Brain microvascular endothelial cell (primary cell): ENCODE data around the gene OPN3.
A peak's percentile ranks its signal among the peaks of the same experiment; 100 is the strongest.

Experiments used
- DNase-seq: peaks from one replicate; pipeline ENCODE4 v3.0.0-alpha.2; 2020
- H3K27ac ChIP-seq: fragments of 250-450 bp; sonication (Bioruptor Pico); 2 replicates; pipeline ENCODE4 v1.5.1; 2020; ENCODE audit warnings: mild to moderate bottlenecking, moderate library complexity
- H3K27me3 ChIP-seq: fragments of 250-450 bp; sonication (Bioruptor Pico); replicated peaks from 2 replicates; pipeline ENCODE4 v1.5.1; 2020; ENCODE audit warnings: mild to moderate bottlenecking
- H3K36me3 ChIP-seq: fragments of 250-450 bp; sonication (Bioruptor Pico); replicated peaks from 2 replicates; pipeline ENCODE4 v1.5.1; 2020; ENCODE audit warnings: mild to moderate bottlenecking
- H3K4me3 ChIP-seq: 2 replicates; pipeline ENCODE4 v1.5.1; 2011; ENCODE audit warnings: low read depth, mild to moderate bottlenecking, control low read depth, low read length, moderate library complexity
- in situ Hi-C: cut with HindIII; loops from 2 replicates; pipeline ENCODE4 v1.10.0; 2017; ENCODE audit warnings: low sequenced_read_pairs, low pct_ligation_motif_present
- TF ChIP-seq, protein P1 (sequence below): IDR thresholded peaks from 2 replicates; pipeline ENCODE4 v1.5.1; 2011; ENCODE audit warnings: low read depth, mild to moderate bottlenecking, moderate library complexity, low read length, control low read depth, inconsistent platforms; ENCODE audit errors: missing control alignments

The OPN3 gene

DNA sequence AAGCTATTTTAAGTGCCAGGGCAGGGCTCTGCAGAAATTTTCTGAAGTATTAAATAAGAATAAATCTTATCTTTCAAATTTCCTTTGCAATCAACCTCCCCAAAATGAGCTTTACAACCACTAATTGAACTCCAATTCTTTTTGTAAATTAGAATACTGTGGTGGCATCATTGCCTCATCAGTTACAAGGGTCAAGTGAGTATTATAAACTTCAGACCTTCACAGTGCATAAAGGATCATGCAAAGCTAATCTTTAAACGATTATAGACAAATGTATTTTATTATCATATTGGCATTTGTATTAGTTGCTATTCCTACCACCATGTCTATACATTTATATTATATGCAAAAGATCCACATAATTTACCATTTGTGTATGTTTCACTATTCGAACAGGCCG lies 7.2 kb downstream of the OPN3 start:
- no peak for DNase-seq
- H3K27me3 ChIP-seq, result no peaks in the 10 kb centered on the region
- H3K27ac ChIP-seq, result no peak overlapping the region
- peaks cover 10% of the 10 kb centered on the region for H3K36me3 ChIP-seq
- TF ChIP-seq, protein P1, sequence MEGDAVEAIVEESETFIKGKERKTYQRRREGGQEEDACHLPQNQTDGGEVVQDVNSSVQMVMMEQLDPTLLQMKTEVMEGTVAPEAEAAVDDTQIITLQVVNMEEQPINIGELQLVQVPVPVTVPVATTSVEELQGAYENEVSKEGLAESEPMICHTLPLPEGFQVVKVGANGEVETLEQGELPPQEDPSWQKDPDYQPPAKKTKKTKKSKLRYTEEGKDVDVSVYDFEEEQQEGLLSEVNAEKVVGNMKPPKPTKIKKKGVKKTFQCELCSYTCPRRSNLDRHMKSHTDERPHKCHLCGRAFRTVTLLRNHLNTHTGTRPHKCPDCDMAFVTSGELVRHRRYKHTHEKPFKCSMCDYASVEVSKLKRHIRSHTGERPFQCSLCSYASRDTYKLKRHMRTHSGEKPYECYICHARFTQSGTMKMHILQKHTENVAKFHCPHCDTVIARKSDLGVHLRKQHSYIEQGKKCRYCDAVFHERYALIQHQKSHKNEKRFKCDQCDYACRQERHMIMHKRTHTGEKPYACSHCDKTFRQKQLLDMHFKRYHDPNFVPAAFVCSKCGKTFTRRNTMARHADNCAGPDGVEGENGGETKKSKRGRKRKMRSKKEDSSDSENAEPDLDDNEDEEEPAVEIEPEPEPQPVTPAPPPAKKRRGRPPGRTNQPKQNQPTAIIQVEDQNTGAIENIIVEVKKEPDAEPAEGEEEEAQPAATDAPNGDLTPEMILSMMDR, result no peak
- H3K4me3 ChIP-seq, result no peak overlapping the region
- in situ Hi-C loops, result no loop called here

DNA sequence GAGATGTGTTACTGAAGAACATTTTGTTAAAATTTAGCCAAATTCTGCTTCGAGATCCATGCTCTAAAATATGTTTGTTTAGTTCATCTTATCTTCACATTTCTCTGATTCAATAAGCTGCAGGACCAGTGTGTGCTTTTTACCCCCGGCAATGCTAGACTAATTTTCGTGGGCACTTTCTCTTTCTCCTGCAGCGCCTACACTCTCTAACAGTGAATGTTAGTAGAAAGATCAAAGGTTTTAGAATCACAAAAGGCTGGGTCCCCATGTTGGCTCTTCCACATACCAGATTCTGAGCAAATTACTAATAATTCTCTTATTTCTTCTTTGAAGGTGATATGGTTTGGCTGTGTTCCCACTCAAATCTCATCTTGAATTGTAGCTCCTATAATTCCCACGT lies 8.5 kb downstream of the OPN3 start:
- Histone ChIP-seq H3K36me3 (peaks cover 10% of the 10 kb centered on the region), H3K27me3 (no peaks in the 10 kb centered on the region), H3K27ac (no peak overlapping the region), H3K4me3 (no peak overlapping the region)
- in situ Hi-C loops, result no loop called here
- no peak for DNase-seq
- TF ChIP-seq, protein P1, result no peak

DNA sequence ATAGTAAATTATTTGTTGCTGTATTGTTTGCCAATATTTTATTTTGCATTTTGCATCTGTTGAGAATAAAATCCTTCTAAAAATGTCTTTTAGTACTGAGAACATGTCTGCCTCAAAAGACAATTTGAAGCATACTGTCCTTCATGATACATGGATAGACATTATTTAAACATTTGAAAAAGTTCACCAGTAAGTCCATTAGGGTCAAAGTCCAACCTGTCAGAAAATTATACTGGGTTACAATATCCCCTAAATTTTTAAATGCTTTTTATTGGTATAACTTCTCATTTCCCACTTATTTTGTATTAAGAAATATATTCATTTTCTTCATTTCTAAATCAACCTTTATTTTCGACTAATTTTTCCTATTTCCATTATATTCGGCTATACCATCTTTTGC lies 9.3 kb downstream of the OPN3 start:
- TF ChIP-seq, protein P1, result no peak

DNA sequence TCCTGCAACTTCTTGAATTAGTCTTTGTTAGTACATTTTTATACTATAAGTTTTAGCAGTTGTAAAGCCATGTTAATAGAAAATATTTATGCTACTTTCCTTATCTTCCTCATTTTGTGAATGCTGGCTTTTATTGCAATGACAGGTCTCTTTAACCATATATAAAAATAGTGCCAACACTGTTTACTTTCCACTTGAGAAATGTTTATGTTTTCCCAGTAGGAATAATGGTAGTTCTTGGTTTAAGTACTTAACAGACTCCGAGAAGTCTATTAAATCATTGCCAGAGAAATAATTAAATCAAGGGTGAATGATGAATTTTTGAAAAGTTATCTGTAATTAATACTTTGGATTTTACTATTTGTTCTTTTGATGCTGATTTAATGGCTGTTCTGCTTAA lies 9.7 kb downstream of the OPN3 start:
- in situ Hi-C loops, result no loop called here
- Histone ChIP-seq H3K36me3 (peaks cover 9% of the 10 kb centered on the region), H3K27me3 (no peaks in the 10 kb centered on the region), H3K27ac (no peak overlapping the region), H3K4me3 (no peak overlapping the region)
- TF ChIP-seq, protein P1, result no peak
- no peak for DNase-seq

More for the DNA sequence above, 9.3 kb downstream of the OPN3 start:
- DNase-seq, result no peak
- Histone ChIP-seq H3K36me3 (peaks cover 10% of the 10 kb centered on the region), H3K27ac (no peak overlapping the region), H3K4me3 (no peak overlapping the region), H3K27me3 (no peaks in the 10 kb centered on the region)
- in situ Hi-C loops, result no loop called here

DNA sequence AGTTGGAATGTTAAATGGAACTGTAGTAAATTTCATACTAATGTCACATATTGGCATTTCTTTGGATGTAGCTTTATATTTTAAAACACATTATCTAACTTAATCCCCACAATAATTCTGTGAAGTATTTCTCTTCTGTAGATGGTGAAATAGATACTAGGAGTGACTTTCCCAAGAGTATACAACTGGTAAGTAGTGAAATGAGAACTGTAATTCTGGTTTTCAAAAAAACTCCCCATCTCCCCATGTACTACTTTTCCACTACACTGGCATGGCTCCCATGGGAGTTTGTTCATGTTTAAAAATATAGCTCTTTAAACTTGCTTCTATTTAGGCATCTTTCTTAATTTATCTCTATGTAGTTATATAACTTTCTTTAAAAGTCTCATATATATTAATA lies 10.2 kb downstream of the OPN3 start:
- TF ChIP-seq, protein P1, result no peak
- no peak overlapping the region for H3K27ac ChIP-seq
- peaks cover 4% of the 10 kb centered on the region for H3K36me3 ChIP-seq
- DNase-seq, result no peak
- no peaks in the 10 kb centered on the region for H3K27me3 ChIP-seq
- H3K4me3 ChIP-seq, result no peak overlapping the region
- in situ Hi-C loops, result no loop called here

DNA sequence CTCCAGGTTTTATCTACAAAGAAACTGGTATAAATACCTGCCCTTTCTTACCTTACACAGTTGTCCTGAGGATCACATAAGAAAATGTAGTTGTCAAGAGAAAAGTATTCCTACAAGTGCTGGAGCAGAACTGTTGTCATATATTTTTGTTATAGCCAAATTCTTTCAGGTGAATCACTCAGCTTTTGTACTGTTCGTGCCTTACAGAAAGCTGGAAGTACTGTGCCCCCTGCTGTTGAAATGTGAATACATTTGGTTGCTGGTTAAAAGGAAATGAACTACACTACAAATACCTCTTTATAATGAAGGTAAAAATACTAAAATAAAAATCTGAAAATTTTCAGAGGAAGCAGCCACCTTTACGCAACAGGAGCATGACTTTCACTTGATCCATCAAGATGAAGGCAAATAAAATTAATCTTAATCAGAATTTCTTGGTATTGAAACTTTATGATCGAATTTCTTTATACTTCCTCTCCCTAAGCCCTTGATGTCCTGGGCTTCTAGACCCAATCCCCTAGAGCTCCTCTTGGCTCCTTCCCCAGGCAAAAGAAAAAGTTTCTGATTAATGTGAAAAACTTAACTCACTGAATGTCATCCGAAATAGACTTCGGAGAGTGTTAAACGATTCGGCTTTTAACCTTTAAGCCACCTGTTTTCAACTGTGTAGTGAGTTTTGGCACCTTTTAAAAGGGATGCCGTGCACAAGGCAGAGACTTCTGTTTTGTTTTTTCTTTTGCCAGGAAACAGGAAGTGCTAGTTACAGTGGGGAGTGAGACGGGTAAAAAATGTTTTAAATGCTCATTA lies 12.5 kb downstream of the OPN3 start:
- DNase-seq, result peak; percentile 82
- TF ChIP-seq, protein P1, result peak; percentile 68
- Histone ChIP-seq H3K27ac (no peak overlapping the region), H3K4me3 (no peak overlapping the region), H3K27me3 (no peaks in the 10 kb centered on the region), H3K36me3 (no peaks in the 10 kb centered on the region)
- in situ Hi-C loops, result no loop called here
